PC-9 (cell line): Measurements from ENCODE around the gene GAST. TPM values are rescaled to one million over a fixed set of nuclear protein-coding genes. Genes with fewer than 3 reads are reported as not detected.

ENCODE experiments used
- BruUV-seq: library from RNA; stranded (reverse); fragments of 400-500 nt; replicated peaks from 2 replicates; lab custom pipeline; 2021; lab: Mats Ljungman, UMichigan
- CTCF ChIA-PET: fragments of 300-600 bp; sonication (Branson Sonifier 250); formaldehyde crosslinking; loops from one replicate; lab custom pipeline; 2022; ENCODE audit warnings: antibody characterized with exemption; lab: Charles Lee
- POLR2A ChIA-PET: fragments of 300-600 bp; sonication (Branson Sonifier 250); formaldehyde crosslinking; loops from one replicate; lab custom pipeline; 2022; ENCODE audit warnings: antibody characterized with exemption; ENCODE audit not compliant: unreplicated experiment; lab: Charles Lee
- DNase-seq, 2 experiments: peaks; one replicate each; pipeline versions ENCODE4 v3.0.0 to v3.0.0-alpha.2; 2015 to 2022; ENCODE audit warnings: mixed read lengths in 1 of 2
- H2AFZ ChIP-seq: fragments of 200-600 bp; sonication (generic); 2 replicates; pipeline ENCODE4 v1.8.1; 2017; ENCODE audit warnings: antibody characterized with exemption
- H3F3A ChIP-seq: fragments of 200-600 bp; sonication (generic); 2 replicates; pipeline ENCODE4 v1.8.1; 2017; ENCODE audit warnings: antibody characterized with exemption, mild to moderate bottlenecking, low read depth; ENCODE audit not compliant: insufficient read depth
- H3K27ac ChIP-seq: fragments of 200-600 bp; sonication (generic); 2 replicates; pipeline ENCODE4 v1.6.1; 2016; ENCODE audit warnings: mixed run types
- H3K27me3 ChIP-seq: fragments of 200-600 bp; sonication (generic); 2 replicates; pipeline ENCODE4 v1.6.1; 2016; ENCODE audit warnings: low read depth, mixed run types; ENCODE audit not compliant: insufficient read depth
- H3K36me3 ChIP-seq: fragments of 200-600 bp; sonication (generic); 2 replicates; pipeline ENCODE4 v1.6.1; 2016; ENCODE audit warnings: low read depth, mixed run types
- H3K4me1 ChIP-seq: fragments of 200-600 bp; sonication (generic); replicated peaks from 2 replicates; pipeline ENCODE4 v1.6.1; 2016; ENCODE audit warnings: mixed run types; ENCODE audit not compliant: insufficient read depth
- H3K4me2 ChIP-seq: fragments of 200-600 bp; sonication (generic); 2 replicates; pipeline ENCODE4 v1.6.1; 2017; ENCODE audit warnings: mixed run types
- H3K4me3 ChIP-seq: fragments of 200-600 bp; sonication (generic); 2 replicates; pipeline ENCODE4 v1.6.1; 2016; ENCODE audit warnings: mixed run types
- H3K79me2 ChIP-seq: fragments of 200-600 bp; sonication (generic); 2 replicates; pipeline ENCODE4 v1.6.1; 2017; ENCODE audit warnings: low read depth, mixed run types
- H3K9me2 ChIP-seq: fragments of 200-600 bp; sonication (generic); 2 replicates; pipeline ENCODE4 v1.8.1; 2017; ENCODE audit warnings: mild to moderate bottlenecking; ENCODE audit not compliant: insufficient read depth
- H3K9me3 ChIP-seq: fragments of 200-600 bp; sonication (generic); 2 replicates; pipeline ENCODE4 v1.8.1; 2016; ENCODE audit warnings: low read depth; ENCODE audit not compliant: insufficient read depth
- H4K20me1 ChIP-seq: fragments of 200-600 bp; sonication (generic); 2 replicates; pipeline ENCODE4 v1.8.1; 2017; ENCODE audit not compliant: insufficient read depth
- CTCF ChIP-seq: fragments of 200-600 bp; sonication (generic); conservative IDR thresholded peaks from 2 replicates; pipeline ENCODE4 v1.6.1; 2017; ENCODE audit warnings: mixed run types, antibody characterized with exemption, mild to moderate bottlenecking, moderate library complexity
- EZH2 ChIP-seq: fragments of 200-600 bp; sonication (generic); IDR thresholded peaks from 2 replicates; pipeline ENCODE4 v1.8.0; 2017; ENCODE audit warnings: antibody characterized with exemption, low read depth
- intact Hi-C: fragments of 100-400 bp; cut with micrococcal nuclease; formaldehyde crosslinking; loops from one replicate; pipeline ENCODE4 v1.10.0; 2022; ENCODE audit not compliant: unreplicated experiment
- total RNA-seq: library from RNA; stranded (reverse); gene quantifications from 2 replicates; pipeline ENCODE4 v1.2.3, GENCODE V29; 2021

The GAST gene
- total RNA-seq, 1 experiment from 2014 or later = 0.87 TPM

GRCh38 chr17:41691031-41691777 lies 20.9 kb upstream of the GAST start:
- Histone ChIP-seq H3K36me3 (peaks cover 36% of the 10 kb centered on the region), H3K4me2 (peak overlapping the region; percentile 99), H4K20me1 (peaks cover 35% of the 10 kb centered on the region), H3F3A (peaks cover 73% of the 10 kb centered on the region), H3K79me2 (peaks cover 32% of the 10 kb centered on the region), H3K27ac (peak overlapping the region; percentile 99), H3K4me1 (peaks cover 23% of the 10 kb centered on the region), H2AFZ (no peak overlapping the region), H3K9me3 (no peaks in the 10 kb centered on the region), H3K9me2 (no peaks in the 10 kb centered on the region), H3K27me3 (no peaks in the 10 kb centered on the region; the same call in 1 of the 2 replicates), H3K4me3 (peak overlapping the region; percentile 88; the same call in 1 of the 2 replicates)
- DNase-seq = no peak
- intact Hi-C loops = no loop called here
- CTCF ChIA-PET = no interaction called here
- POLR2A ChIA-PET = interaction anchor here (0.5 to 0.6 kb wide), 3 partner anchors 149 to 324 kb away, joined by 3 to 8 read pairs (median 4); no protein-coding TSS in a partner anchor
- no peak for TF ChIP-seq EZH2
- no peak for TF ChIP-seq CTCF
- no TSS peak for BruUV-seq

GRCh38 chr17:41692722-41693521 lies 19.2 kb upstream of the GAST start:
- H3K4me1 ChIP-seq = peaks cover 18% of the 10 kb centered on the region
- no peaks in the 10 kb centered on the region for H3K9me3 ChIP-seq
- peaks cover 66% of the 10 kb centered on the region for H3F3A ChIP-seq
- no peaks in the 10 kb centered on the region for H3K9me2 ChIP-seq
- CTCF ChIA-PET = interaction anchor here (0.7 kb wide), 1 partner anchor 85 kb away, joined by 5 read pairs; no protein-coding TSS in a partner anchor
- peak overlapping the region; percentile 99; the same call in 1 of the 2 replicates for H3K27ac ChIP-seq
- peaks cover 35% of the 10 kb centered on the region for H4K20me1 ChIP-seq
- peaks cover 36% of the 10 kb centered on the region for H3K36me3 ChIP-seq
- H2AFZ ChIP-seq = no peak overlapping the region
- TF ChIP-seq CTCF (0 out of 2 replicates have a peak, but pooled peaks have one; percentile 12), EZH2 (no peak)
- H3K4me2 ChIP-seq = no peak overlapping the region
- H3K27me3 ChIP-seq = no peaks in the 10 kb centered on the region; the same call in 1 of the 2 replicates
- intact Hi-C loops = no loop called here
- no TSS peak for BruUV-seq
- peak in 1 of 2 experiments; percentile 55 for DNase-seq
- H3K79me2 ChIP-seq = peaks cover 32% of the 10 kb centered on the region
- no peak overlapping the region for H3K4me3 ChIP-seq
- POLR2A ChIA-PET = interaction anchor here (0.7 kb wide), 1 partner anchor 108 kb away, joined by 15 read pairs; no protein-coding TSS in a partner anchor

GRCh38 chr17:41695134-41695661 lies 16.9 kb upstream of the GAST start:
- BruUV-seq = no TSS peak
- CTCF ChIA-PET = interaction anchor here (0.6 to 1.4 kb wide), 4 partner anchors 15 to 198 kb away, joined by 3 to 7 read pairs (median 4); partner anchors contain the start of gene P3H4
- Histone ChIP-seq H3K9me2 (no peaks in the 10 kb centered on the region), H2AFZ (no peak overlapping the region), H3K36me3 (peaks cover 27% of the 10 kb centered on the region), H3K4me3 (no peak overlapping the region), H3K4me2 (no peak overlapping the region), H3K79me2 (peaks cover 20% of the 10 kb centered on the region), H4K20me1 (peaks cover 27% of the 10 kb centered on the region), H3K9me3 (no peaks in the 10 kb centered on the region), H3K27me3 (no peaks in the 10 kb centered on the region; the same call in 1 of the 2 replicates), H3K4me1 (peaks cover 15% of the 10 kb centered on the region), H3F3A (peaks cover 58% of the 10 kb centered on the region), H3K27ac (no peak overlapping the region)
- POLR2A ChIA-PET = interaction anchor here (0.5 kb wide), 1 partner anchor 1286 kb away, joined by 5 read pairs; no protein-coding TSS in a partner anchor
- intact Hi-C loops = no loop called here
- DNase-seq = no peak
- TF ChIP-seq CTCF (no peak), EZH2 (no peak)
